NCI-H146 treated with DMSO at 0.1 percent for 48 hours (cell line): ENCODE data around the gene TCF4.

Experiments used
- DNase-seq: peaks from one replicate; lab custom pipeline; 2025; ENCODE audit not compliant: unreplicated experiment; lab: John Stamatoyannopoulos, UW

TCF4 gene

GRCh38 chr18:55588111-55588869 is at the start of gene TCF4:
TSS of gene TCF4 (minus strand) at chr18:55588192. CDS start at chr18:55587116, 1,076 bp downstream.
- peak; percentile 83 for DNase-seq

- DNase-seq = no peak
These were observed 49.2 kb upstream of the TCF4 start for GRCh38 chr18:55637204-55637603.

DNA sequence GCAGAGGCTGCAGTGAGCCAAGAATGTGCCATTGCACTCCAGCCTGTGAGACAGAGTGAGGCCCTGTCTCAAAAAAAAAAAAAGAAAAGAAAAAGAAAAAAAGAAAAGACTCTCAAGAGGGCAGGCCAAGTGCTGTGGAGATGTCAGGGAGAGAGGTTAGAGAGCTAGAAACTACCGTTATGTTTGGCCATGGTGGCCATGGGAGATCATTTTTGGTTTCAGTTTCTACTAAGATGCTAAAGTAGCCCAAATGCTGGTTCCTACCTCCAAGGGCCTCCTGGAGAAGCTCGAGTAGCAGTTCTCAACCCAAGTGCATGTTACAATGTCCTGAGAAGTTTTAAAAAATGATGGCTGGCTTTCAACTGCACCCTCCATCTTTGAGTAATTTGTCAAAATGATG is 47.4 kb upstream of the TCF4 start:
- DNase-seq = no peak

DNA sequence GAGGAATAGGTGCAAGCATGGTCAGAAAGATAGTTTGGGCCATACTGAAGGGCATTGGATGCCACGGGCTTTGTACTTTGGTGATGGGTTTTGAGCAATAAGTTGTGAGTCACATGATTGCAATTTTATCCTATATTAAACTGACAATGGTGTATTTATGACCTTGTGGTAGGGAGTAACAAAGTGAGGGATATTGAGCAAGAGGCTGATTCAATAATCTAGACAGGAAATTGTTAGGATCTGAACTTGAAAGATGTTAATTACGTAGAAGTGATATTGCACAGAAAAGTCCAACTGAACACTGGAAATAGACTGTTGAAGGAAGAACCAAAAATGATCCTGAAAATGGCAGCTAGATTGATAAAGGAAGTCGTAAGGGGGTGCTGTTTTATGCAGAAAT is 46.6 kb upstream of the TCF4 start:
- DNase-seq = no peak

GRCh38 chr18:55633032-55633431 is 45.0 kb upstream of the TCF4 start:
- DNase-seq = no peak

- DNase-seq = no peak
These were observed 41.1 kb upstream of the TCF4 start for GRCh38 chr18:55629133-55629532.

DNA sequence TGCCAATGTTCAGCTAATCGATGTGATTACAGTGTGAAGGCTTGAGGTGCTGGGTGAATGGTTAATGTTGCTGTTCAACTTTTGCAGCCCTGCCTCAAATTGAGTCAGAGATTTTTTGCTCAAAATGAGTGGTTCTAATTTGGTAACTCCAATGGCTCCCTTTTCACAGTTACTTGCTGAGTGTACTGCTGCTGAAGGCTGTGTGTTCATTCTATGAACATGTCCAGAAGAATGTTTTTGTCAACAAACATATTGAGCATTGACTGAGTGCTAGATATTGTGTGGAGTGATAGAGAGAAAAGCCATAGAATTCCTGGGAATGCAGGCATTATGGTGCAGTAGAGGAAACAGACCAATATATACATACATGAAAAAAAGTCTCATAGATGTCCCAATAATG is 39.0 kb upstream of the TCF4 start:
- DNase-seq = no peak

DNA sequence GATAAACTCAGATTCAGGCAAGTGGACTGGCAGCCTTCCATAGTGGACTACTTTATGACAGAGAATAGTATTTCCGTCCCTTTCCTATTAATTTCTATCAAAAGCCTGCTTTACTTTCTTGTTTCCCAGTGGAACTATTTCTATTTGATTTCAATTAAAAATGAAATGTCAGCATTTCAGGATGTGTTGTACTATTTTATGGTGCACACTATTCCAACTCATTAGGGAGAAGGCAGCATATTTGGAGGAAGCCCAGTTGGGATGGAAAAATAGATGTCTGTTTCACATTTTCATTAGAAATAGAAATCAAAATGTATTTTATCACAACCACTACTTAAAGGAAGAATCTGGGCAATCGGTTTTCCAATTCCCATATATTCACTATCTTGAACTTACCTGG is 37.9 kb upstream of the TCF4 start:
- DNase-seq = no peak

- no peak for DNase-seq
These were observed 35.6 kb upstream of the TCF4 start for GRCh38 chr18:55623626-55624025.

DNA sequence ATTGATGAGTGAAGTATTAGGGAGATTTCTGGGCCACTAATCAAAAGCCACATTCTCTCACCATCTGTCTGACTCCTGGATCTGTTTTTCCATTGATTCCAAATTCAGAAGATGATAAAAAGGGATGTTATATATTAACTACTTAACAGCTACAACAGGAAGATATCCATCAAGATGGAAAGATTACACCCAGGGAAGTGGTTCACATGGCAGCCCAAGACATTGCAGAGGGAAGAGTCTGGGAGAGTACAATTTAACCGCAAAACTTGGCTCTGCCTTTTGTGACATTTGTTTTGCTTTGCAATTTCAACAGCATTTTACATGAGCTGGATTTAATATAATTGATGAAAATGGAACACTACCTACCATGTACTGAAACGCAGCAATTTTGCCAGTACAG is 22.5 kb upstream of the TCF4 start:
- DNase-seq = no peak

DNA sequence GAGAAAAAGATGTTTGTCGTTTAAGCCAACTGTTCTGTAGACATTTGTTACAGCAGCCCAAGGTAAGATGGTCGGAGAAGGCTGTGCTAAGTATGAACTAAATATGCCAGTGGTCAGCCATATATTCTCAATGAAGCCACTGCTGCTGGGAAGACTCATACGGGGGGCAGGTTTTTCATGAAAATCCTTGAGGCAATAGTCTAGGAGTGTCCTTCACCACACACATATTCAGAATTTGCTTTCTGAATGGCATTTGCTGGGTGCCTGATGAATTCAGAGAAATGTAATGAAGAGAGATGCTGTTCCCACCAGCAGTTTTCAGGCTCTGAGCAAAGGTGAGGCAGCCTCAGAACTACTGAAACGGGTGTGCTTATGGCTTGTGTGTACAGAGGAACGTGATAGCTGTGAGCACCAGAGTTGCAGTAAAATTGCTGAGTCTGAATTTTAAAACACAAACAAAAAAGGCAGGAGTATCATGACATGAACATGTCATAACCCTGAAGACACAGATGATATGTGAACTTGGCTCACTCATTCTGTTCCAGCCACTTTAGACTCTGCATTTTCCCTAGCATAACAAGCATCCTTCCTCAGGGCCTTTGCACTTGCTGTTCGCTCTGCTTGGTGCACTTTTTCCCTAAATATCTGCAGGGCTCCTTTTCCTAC is 21.3 kb upstream of the TCF4 start:
- no peak for DNase-seq

- no peak for DNase-seq
These were observed 20.5 kb upstream of the TCF4 start for GRCh38 chr18:55608497-55608896.

- DNase-seq = no peak
These were observed 19.8 kb upstream of the TCF4 start for GRCh38 chr18:55607773-55608172.

DNA sequence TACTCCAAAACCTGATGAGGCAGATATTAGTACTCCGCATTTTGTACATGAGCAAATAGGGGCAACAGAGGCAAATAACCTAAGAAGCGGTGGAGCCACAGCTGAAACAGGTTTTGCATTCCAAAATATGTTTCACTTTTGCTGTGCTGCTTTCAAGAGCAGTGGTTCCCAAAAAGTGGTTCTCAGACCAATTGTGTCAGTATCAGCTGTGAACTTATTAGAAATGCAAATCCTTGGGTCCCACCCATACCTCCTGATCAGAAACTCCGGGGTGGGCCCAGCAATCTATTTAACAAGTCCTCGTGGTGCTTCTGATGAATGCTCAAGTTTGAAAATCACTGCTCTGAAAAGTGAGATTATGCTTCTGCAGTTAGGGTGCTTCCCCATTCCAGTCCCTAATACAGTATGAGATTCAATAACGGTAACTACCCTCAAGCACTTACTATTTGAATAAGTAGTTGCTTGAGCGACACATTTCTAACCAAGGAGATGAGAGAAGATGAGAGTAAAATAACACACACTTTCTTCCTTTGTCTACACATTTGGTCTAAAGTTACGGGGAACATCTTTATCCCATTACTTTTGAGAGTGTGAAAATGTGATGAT is 17.8 kb upstream of the TCF4 start:
- DNase-seq = no peak

DNA sequence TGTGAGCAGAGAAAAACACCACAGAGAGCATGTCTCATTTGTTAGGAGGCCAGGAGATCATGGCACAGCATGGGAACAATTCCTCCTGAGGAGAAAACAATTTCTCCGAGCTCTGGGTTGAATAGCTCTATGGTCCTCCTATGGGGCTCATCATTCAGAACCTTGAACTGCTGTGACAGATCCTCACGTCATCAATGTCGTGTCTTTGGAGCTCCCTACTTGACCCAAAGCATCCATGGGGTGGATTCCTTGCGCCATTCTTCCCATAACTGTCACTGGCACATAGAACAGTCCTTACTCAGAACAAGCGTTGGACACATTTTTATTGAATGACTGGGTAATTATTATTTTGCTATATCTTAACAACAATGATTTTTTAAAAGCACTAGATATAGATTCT is 15.8 kb upstream of the TCF4 start:
- no peak for DNase-seq

- no peak for DNase-seq
These were observed 5.9 kb upstream of the TCF4 start for GRCh38 chr18:55593888-55594287.

- DNase-seq = no peak
These were observed 4.6 kb upstream of the TCF4 start for GRCh38 chr18:55592572-55592971.

DNA sequence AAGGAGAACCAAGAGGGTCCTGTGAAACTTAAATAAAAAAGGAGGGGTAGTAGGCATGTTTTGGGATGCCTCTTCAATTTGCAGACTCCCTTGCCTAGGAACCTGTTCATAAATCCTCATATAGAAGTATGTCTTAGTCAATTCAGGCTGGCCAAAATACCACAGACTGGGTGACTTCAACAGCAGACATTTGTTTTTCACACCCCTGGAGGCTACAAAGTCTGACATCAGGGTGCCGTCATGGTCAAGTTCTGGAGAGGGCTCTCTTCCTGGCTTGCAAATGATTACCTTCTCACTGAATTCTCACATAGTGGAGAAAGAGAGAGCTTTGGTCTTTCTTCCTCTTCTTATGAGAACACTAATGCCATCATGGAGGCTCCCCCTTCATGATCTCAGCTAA is 4.1 kb upstream of the TCF4 start:
- no peak for DNase-seq

DNA sequence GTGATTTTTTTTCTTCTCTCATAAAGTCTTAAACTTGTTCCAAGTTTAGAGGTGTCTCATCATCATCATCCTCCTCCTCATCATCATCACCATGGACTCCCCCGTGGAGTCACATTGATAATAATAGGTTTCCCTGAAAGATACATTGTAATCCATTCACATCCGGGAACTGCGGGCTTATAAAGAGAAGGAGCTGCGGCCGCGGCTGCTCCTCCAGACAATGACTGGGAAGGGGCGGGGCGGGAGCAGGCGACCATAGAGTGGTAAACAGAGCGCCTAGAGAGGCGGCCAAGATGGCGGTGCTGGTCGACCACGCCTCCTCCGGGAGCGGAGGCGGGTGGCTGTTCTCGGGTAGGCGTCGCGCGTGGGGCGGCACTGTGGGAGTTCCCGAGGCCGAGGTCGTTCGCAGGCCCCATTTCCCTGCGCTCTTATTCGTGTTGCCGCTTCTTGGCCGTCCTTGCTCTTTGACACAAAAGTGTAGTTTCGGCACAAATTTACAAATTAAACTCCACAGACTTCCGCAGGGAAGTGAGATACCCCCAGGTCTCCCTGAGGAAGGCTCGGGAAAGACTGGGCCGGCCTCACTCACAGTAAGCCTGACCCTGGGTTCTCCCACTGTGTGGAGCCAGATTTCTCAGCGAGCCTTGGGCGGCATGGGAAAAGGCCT is 1.8 kb upstream of the TCF4 start:
- DNase-seq = peak; percentile 99

- DNase-seq = peak; percentile 75
These were observed 1.0 kb upstream of the TCF4 start for GRCh38 chr18:55588870-55589595.
